KMS-11 (cell line): Measurements from ENCODE around the gene TMEM174.

Experiments used
- H2AFZ ChIP-seq: fragments of 200-600 bp; sonication (generic); 2 replicates; pipeline ENCODE4 v1.6.1; 2016; ENCODE audit warnings: antibody characterized with exemption, mixed run types, low read depth
- H3K27ac ChIP-seq: fragments of 200-600 bp; sonication (generic); 2 replicates; pipeline ENCODE4 v1.6.1; 2016; ENCODE audit warnings: mild to moderate bottlenecking, mixed run types
- H3K27me3 ChIP-seq: fragments of 200-600 bp; sonication (generic); 2 replicates; pipeline ENCODE4 v1.6.1; 2017; ENCODE audit warnings: mild to moderate bottlenecking, low read depth, mixed run types, moderate library complexity; ENCODE audit not compliant: insufficient read depth
- H3K36me3 ChIP-seq: fragments of 200-600 bp; sonication (generic); 2 replicates; pipeline ENCODE4 v1.6.1; 2017; ENCODE audit warnings: mild to moderate bottlenecking, mixed run types; ENCODE audit not compliant: insufficient read depth
- H3K4me1 ChIP-seq: fragments of 200-600 bp; sonication (generic); 2 replicates; pipeline ENCODE4 v1.6.1; 2016; ENCODE audit warnings: mild to moderate bottlenecking, low read depth, mixed run types; ENCODE audit not compliant: poor library complexity, severe bottlenecking
- H3K4me2 ChIP-seq: fragments of 200-600 bp; sonication (generic); 2 replicates; pipeline ENCODE4 v1.7.0; 2016; ENCODE audit warnings: mild to moderate bottlenecking, mixed run types
- H3K4me3 ChIP-seq: fragments of 200-600 bp; sonication (generic); IDR thresholded peaks from 2 replicates; pipeline ENCODE4 v1.6.1; 2017; ENCODE audit warnings: low read depth, low read length, mixed read lengths; ENCODE audit not compliant: insufficient read depth
- H3K79me2 ChIP-seq: fragments of 200-600 bp; sonication (generic); 2 replicates; pipeline ENCODE4 v1.6.1; 2016; ENCODE audit warnings: low read depth, mixed run types; ENCODE audit not compliant: insufficient read depth
- H3K9ac ChIP-seq: fragments of 200-600 bp; sonication (generic); 2 replicates; pipeline ENCODE4 v1.6.1; 2016; ENCODE audit warnings: mild to moderate bottlenecking, mixed run types
- H4K20me1 ChIP-seq: fragments of 200-600 bp; sonication (generic); 2 replicates; pipeline ENCODE4 v1.6.1; 2016; ENCODE audit warnings: mild to moderate bottlenecking, mixed run types; ENCODE audit not compliant: insufficient read depth
- TF ChIP-seq, protein P1 (sequence below): fragments of 200-600 bp; sonication (generic); conservative IDR thresholded peaks from 2 replicates; pipeline ENCODE4 v1.6.1; 2017; ENCODE audit warnings: low read depth, mild to moderate bottlenecking, antibody characterized with exemption, low read length, moderate library complexity, mixed read lengths

TMEM174 gene

DNA sequence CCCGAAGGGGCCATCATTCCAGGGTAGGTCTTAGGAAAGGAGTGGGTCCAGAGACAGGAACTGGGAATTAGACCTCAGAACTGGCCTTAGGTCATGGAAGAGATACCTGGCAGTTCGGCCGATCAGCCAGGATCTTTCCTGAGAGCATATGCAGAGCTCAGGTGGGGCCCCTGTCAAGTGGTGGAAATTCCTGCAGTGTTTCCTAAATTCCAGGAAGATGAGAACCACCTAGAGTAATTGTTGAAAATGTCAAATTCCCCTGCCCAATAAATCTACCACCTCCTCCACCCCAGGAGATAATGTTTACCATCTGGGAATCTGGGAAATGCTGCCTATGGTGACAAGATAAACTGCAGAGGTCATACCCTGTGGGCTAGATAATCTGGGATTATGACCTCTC, 38.0 kb upstream of the TMEM174 start:
- Histone ChIP-seq H3K4me1 (no peaks in the 10 kb centered on the region), H3K27me3 (no peaks in the 10 kb centered on the region), H3K4me2 (no peak overlapping the region), H2AFZ (no peak overlapping the region), H3K36me3 (no peaks in the 10 kb centered on the region), H3K79me2 (no peaks in the 10 kb centered on the region), H4K20me1 (no peaks in the 10 kb centered on the region), H3K27ac (no peak overlapping the region), H3K9ac (no peak overlapping the region), H3K4me3 (no peak overlapping the region)
- TF ChIP-seq, protein P1, sequence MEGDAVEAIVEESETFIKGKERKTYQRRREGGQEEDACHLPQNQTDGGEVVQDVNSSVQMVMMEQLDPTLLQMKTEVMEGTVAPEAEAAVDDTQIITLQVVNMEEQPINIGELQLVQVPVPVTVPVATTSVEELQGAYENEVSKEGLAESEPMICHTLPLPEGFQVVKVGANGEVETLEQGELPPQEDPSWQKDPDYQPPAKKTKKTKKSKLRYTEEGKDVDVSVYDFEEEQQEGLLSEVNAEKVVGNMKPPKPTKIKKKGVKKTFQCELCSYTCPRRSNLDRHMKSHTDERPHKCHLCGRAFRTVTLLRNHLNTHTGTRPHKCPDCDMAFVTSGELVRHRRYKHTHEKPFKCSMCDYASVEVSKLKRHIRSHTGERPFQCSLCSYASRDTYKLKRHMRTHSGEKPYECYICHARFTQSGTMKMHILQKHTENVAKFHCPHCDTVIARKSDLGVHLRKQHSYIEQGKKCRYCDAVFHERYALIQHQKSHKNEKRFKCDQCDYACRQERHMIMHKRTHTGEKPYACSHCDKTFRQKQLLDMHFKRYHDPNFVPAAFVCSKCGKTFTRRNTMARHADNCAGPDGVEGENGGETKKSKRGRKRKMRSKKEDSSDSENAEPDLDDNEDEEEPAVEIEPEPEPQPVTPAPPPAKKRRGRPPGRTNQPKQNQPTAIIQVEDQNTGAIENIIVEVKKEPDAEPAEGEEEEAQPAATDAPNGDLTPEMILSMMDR: no peak

DNA sequence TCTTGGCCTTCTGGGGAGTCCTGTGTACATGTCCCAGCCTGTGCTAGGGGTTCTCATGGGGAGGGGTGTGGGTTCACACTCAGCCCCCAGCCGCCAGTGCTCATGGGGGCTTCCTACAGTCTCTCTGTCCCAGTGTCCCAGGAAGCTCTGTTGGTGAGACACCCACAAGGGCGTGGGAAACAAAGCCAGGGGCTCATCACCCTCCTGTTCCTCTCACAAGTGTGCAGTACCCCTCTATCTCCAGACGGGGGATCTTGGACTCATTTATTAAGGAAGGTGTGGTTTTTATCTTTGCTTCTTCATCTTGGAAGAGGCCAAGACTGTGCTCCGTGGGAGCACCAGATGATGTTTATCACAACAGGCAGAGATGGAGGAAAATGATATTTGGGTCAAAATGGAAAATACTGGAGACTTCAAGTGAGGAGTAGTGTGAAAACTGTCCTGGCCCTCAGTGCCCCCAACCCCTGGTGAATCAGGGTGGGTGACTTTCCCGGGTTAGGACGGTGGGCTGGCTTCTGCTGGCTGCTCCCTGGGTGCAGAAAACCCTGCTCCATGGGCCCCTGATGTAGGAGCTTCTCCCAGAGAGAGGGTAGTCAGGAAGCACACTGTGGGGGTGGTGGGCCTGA, 37.5 kb upstream of the TMEM174 start:
- Histone ChIP-seq H3K9ac (no peak overlapping the region), H2AFZ (no peak overlapping the region), H3K27ac (no peak overlapping the region), H3K4me2 (no peak overlapping the region), H3K36me3 (no peaks in the 10 kb centered on the region), H3K4me3 (no peak overlapping the region), H3K4me1 (no peaks in the 10 kb centered on the region), H3K27me3 (no peaks in the 10 kb centered on the region), H4K20me1 (no peaks in the 10 kb centered on the region), H3K79me2 (no peaks in the 10 kb centered on the region)
- TF ChIP-seq, protein P1: peak; percentile 73

DNA sequence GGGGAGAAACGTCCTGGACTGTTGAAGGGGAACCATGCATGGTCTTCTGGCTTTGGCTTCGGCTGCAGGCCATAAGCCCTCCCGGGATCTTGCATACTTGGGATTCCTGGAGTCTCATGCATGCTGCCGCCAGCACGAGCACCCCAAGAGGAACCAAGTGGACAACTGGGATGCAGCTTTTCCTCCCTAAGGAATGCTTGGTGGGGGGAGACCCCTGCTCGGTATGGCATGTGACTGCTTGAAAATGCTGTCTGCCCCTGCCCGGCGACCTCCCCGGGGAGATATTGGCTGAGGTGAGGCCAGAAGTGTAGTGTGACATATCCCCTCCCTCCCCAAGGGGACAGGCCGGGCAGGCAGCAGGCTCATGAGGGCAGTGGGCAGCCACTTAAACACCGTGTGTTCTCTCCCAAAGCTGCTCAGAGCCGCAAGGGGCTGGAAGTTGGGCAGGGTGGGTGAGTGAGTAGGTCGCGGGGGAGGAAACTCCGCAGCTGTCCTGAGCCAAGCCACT, 36.9 kb upstream of the TMEM174 start:
- TF ChIP-seq, protein P1: no peak
- H3K36me3 ChIP-seq: no peaks in the 10 kb centered on the region
- H3K27me3 ChIP-seq: no peaks in the 10 kb centered on the region
- no peak overlapping the region for H2AFZ ChIP-seq
- H3K27ac ChIP-seq: no peak overlapping the region
- H4K20me1 ChIP-seq: no peaks in the 10 kb centered on the region
- no peak overlapping the region for H3K4me2 ChIP-seq
- H3K9ac ChIP-seq: no peak overlapping the region
- no peaks in the 10 kb centered on the region for H3K79me2 ChIP-seq
- no peaks in the 10 kb centered on the region for H3K4me1 ChIP-seq
- H3K4me3 ChIP-seq: no peak overlapping the region

DNA sequence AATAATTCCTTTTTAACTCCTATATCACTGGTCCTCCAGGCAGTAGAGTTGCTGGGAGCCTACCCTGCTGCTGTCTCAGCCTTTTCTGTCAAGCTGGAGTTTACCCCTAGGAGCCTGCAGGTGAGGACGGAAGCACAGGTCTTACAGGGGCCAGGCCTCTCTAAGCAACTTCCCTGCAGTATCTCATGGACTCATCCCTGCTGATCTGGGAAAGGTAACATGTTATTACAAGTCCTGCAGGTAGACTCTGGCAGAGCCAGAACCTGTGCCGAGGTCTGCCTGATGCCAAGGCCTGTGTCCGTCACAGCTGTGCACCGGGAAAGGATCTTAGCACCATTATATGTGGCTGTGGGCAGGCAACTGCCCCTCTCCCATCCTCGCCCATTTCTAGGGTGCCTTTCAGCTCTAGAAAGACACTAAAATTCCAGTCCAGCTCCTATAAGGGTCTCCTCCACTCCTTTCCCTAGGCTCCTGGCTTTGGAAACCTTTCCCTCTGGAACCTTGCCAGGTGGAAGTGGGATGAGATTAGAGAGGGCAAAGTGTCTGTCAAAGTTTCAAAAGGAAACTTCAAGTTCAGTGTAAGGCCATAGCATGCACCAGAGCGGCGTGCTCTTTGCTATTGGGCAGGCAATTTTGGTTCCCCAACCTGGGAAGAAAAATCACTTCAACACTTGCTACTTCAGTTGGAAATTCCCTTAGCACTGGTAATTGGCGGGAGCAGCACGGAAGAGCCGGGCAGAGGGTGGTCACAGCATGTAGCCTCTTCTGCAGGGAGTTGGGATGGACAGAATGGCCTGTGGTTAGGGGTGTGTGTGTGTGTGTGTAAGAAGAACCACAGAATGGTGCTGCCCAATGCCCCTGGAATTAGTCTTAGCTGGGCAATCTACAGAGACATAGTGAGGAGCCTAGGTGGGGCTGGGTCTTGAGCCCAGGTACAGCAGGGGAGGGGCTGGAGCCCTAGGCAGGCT, 35.1 kb upstream of the TMEM174 start:
- no peak overlapping the region for H3K27ac ChIP-seq
- H3K79me2 ChIP-seq: no peaks in the 10 kb centered on the region
- no peak overlapping the region for H3K4me3 ChIP-seq
- no peaks in the 10 kb centered on the region for H4K20me1 ChIP-seq
- no peak overlapping the region for H3K4me2 ChIP-seq
- no peaks in the 10 kb centered on the region for H3K36me3 ChIP-seq
- no peak overlapping the region for H3K9ac ChIP-seq
- TF ChIP-seq, protein P1: no peak
- no peaks in the 10 kb centered on the region for H3K27me3 ChIP-seq
- H3K4me1 ChIP-seq: no peaks in the 10 kb centered on the region
- H2AFZ ChIP-seq: no peak overlapping the region
